ENCODE results near the gene OPN1SW. TPM values are rescaled to one million over a fixed set of nuclear protein-coding genes. Genes with fewer than 3 reads are reported as not detected.

The OPN1SW gene
- total and polyA plus RNA-seq, 9 donors: not detected

DNA sequence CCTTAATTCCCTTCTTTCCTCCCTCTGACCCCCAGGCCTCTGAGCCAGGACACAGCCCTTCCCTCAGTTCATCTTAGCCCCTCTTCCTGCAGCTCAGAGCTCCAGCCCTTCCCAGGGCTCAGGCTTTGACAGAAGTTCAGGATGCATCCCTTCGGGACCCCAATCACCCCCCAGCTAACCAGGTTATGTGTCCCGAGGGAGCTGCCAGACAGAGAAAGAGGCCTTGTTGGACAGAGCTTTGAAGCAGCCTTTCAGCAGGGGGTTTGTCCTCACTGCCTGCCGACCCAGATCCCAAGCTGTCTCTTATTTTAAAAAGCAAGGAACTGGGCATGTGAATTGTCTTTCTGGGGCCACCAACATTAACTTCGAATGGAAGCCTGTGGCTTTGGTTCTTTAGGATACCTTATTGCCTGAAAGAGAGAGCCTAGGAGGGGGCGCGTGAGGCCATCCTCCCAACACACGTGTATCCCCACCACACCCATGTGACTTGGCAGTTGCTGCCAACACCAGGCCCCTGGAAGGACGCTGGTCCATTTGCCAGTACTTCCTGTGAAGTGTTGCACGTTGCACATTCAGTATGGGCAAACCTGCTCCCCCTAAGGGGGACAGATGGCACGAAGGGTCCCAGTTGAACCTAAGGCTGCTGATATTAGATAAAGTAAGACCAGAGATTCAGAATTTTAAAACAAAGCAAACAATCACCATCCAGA, 17.0 kb upstream of the OPN1SW start:
- no peaks in the 10 kb centered on the region for H3K9me3 ChIP-seq
- H3K36me3 ChIP-seq: no peaks in the 10 kb centered on the region
- no peaks in the 10 kb centered on the region for H3K27me3 ChIP-seq
- intact Hi-C loops (cut with DNase I): no loop called here
- no peak for DNase-seq
- H3K4me3 ChIP-seq: no peak overlapping the region
- no peak overlapping the region for H3K27ac ChIP-seq
- 60 to 67% (median 62%) methylated on average over 10 of the region's 10 CpGs for WGBS, 3 donors
- peaks cover 4% of the 10 kb centered on the region for H3K4me1 ChIP-seq (ENCODE audit: insufficient read depth)
- no peak for TF ChIP-seq POLR2A (IDR thresholded peaks at IDR 0.05)
- TF ChIP-seq, protein P1, sequence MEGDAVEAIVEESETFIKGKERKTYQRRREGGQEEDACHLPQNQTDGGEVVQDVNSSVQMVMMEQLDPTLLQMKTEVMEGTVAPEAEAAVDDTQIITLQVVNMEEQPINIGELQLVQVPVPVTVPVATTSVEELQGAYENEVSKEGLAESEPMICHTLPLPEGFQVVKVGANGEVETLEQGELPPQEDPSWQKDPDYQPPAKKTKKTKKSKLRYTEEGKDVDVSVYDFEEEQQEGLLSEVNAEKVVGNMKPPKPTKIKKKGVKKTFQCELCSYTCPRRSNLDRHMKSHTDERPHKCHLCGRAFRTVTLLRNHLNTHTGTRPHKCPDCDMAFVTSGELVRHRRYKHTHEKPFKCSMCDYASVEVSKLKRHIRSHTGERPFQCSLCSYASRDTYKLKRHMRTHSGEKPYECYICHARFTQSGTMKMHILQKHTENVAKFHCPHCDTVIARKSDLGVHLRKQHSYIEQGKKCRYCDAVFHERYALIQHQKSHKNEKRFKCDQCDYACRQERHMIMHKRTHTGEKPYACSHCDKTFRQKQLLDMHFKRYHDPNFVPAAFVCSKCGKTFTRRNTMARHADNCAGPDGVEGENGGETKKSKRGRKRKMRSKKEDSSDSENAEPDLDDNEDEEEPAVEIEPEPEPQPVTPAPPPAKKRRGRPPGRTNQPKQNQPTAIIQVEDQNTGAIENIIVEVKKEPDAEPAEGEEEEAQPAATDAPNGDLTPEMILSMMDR (IDR thresholded peaks at IDR 0.05): no peak
- no peak for TF ChIP-seq EP300 (IDR thresholded peaks at IDR 0.05)

GRCh38 chr7:128791972-128792327, 16.4 kb upstream of the OPN1SW start:
- DNase-seq: no peak
- 1 to 7% (median 3%) methylated on average over 9 of the region's 9 CpGs for WGBS, 3 donors
- Histone ChIP-seq H3K27me3 (no peaks in the 10 kb centered on the region), H3K4me1 (ENCODE audit: insufficient read depth) (peaks cover 4% of the 10 kb centered on the region), H3K9me3 (no peaks in the 10 kb centered on the region), H3K27ac (no peak overlapping the region), H3K4me3 (peak overlapping the region; percentile 70), H3K36me3 (no peaks in the 10 kb centered on the region)
- intact Hi-C loops (cut with DNase I): loop anchor here in 1 of 4 donors (2.0 kb wide), 1 partner anchor 39 kb away; the partner anchor contains the start of gene FLNC
- TF ChIP-seq EP300 (IDR thresholded peaks at IDR 0.05) (no peak), POLR2A (IDR thresholded peaks at IDR 0.05) (no peak)
- TF ChIP-seq, protein P1 (IDR thresholded peaks at IDR 0.05): no peak

DNA sequence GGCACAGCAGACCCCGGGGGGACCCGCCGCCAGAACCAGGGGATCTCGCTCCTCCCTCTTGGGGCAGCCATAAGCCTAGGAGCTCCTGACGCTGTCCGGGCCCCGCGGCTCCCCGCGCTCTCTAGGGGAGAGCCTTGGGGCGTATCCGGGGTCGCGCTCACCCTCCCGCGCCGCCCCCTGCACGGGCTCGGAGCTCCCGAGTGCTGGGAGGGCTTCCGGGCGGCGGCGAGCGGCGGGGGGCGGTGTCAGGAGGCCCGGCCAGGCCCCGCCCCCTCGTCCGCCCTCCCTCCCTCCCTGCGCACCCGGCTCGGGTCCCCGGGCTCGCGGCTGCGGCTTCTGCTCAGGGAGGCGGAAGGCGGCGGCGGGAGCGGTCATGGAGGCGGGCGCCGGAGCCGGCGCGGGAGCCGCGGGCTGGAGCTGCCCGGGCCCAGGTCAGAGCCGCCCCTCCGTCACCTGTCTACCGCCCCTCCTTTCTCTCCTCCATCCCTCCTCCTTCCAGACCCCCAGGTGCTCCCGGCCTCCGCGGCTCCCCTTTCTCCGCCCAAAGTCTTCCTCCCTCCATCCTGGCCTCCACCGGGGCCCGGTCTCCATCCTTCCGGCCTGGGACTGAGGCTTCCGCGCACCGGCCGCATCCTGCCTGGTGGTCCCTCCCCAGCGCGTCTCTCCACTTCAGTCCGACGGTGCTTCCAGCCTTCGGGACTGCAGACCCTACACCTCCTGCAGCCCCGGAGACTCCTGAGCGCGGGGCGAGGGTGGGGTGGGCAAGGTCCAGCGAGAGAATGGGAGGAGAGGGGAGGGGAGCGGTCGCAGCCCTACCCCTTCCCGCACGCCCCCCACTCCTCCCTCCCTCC, 15.8 kb upstream of the OPN1SW start, which contains the start of gene CCDC136:
TSS of gene CCDC136 (plus strand) at position 848 of the 851 bp plus-strand sequence. CDS start 444 bp downstream, outside the sequence.
- H3K9me3 ChIP-seq: no peaks in the 10 kb centered on the region
- H3K4me1 ChIP-seq (ENCODE audit: insufficient read depth): peaks cover 4% of the 10 kb centered on the region
- 0 to 1% (median 1%) methylated on average over 58 to 79 of the region's 80 CpGs for WGBS, 3 donors
- H3K36me3 ChIP-seq: no peaks in the 10 kb centered on the region
- DNase-seq: peak; percentile 64 to 74 (median 69)
- TF ChIP-seq EP300 (IDR thresholded peaks at IDR 0.05): no peak
- TF ChIP-seq, protein P1 (IDR thresholded peaks at IDR 0.05): no peak
- H3K4me3 ChIP-seq: peak within 1 kb of the TSS; percentile 70
- intact Hi-C loops (cut with DNase I): loop anchor here in 1 of 4 donors (2.0 kb wide), 1 partner anchor 39 kb away; the partner anchor contains the start of gene FLNC
- no peaks in the 10 kb centered on the region for H3K27me3 ChIP-seq
- peak within 1 kb of the TSS; percentile 23 to 39 for H3K27ac ChIP-seq

GRCh38 chr7:128790315-128791041, 14.9 kb upstream of the OPN1SW start:
- DNase-seq: peak in 4 of 5 donors; percentile 29 to 50 (median 37)
- Histone ChIP-seq H3K36me3 (no peaks in the 10 kb centered on the region), H3K4me3 (peak overlapping the region; percentile 70), H3K27me3 (no peaks in the 10 kb centered on the region), H3K27ac (peak overlapping the region; percentile 23 to 39), H3K9me3 (no peaks in the 10 kb centered on the region), H3K4me1 (ENCODE audit: insufficient read depth) (peaks cover 4% of the 10 kb centered on the region)
- intact Hi-C loops (cut with DNase I): loop anchor here in 1 of 4 donors (2.0 kb wide), 1 partner anchor 40 kb away; the partner anchor contains the start of gene FLNC
- TF ChIP-seq POLR2A (IDR thresholded peaks at IDR 0.05): no peak
- TF ChIP-seq, protein P1 (IDR thresholded peaks at IDR 0.05): no peak
- TF ChIP-seq EP300 (IDR thresholded peaks at IDR 0.05): no peak
- 8 to 21% (median 18%) methylated on average over 25 to 45 of the region's 45 CpGs for WGBS, 3 donors
